GM23338 (cell line): ENCODE data around the gene DNASE1L1.

Experiments used
- CREB1 ChIP-seq: fragments of 250-450 bp; sonication (Bioruptor Pico); IDR thresholded peaks from 2 replicates; pipeline ENCODE4 v1.5.0; 2020; ENCODE audit warnings: low read depth, mild to moderate bottlenecking, moderate library complexity
- CTCF ChIP-seq, 2 experiments: fragments of 200-600 bp in 1 of 2; sonication (generic) in 1 of 2; conservative IDR thresholded peaks; 2 replicates each; pipeline versions ENCODE4 v1.5.1 to v1.6.1; 2016 to 2017; ENCODE audit warnings: antibody characterized with exemption in 2 of 2, low read depth in 2 of 2, mild to moderate bottlenecking in 2 of 2, moderate library complexity in 1 of 2
- EZH2 ChIP-seq: fragments of 200-600 bp; sonication (generic); IDR thresholded peaks from one replicate; pipeline ENCODE4 v1.8.0; 2017; ENCODE audit warnings: antibody characterized with exemption, mild to moderate bottlenecking, low read depth; ENCODE audit not compliant: unreplicated experiment
- EZH2phosphoT487 ChIP-seq: fragments of 200-600 bp; sonication (generic); IDR thresholded peaks from one replicate; pipeline ENCODE4 v1.8.1; 2018; ENCODE audit warnings: antibody characterized with exemption; ENCODE audit not compliant: unreplicated experiment
- JUNB ChIP-seq: IDR thresholded peaks from one replicate; pipeline ENCODE4 v1.6.1; 2016; ENCODE audit warnings: antibody characterized with exemption; ENCODE audit not compliant: unreplicated experiment
- POLR2AphosphoS5 ChIP-seq: IDR thresholded peaks from 2 replicates; pipeline ENCODE4 v1.6.1; 2016; ENCODE audit warnings: antibody characterized with exemption, low read depth
- REST ChIP-seq: IDR thresholded peaks from one replicate; pipeline ENCODE4 v1.6.1; 2018; ENCODE audit warnings: antibody characterized with exemption; ENCODE audit not compliant: unreplicated experiment
- STAT1 ChIP-seq: IDR thresholded peaks from one replicate; pipeline ENCODE4 v1.6.1; 2016; ENCODE audit warnings: antibody characterized with exemption; ENCODE audit not compliant: unreplicated experiment
- ZNF462 ChIP-seq: fragments of 250-450 bp; sonication (Bioruptor Pico); IDR thresholded peaks from 2 replicates; pipeline ENCODE4 v1.5.0; 2020; ENCODE audit warnings: mild to moderate bottlenecking, moderate library complexity

- TF ChIP-seq CTCF (conservative IDR thresholded peaks at IDR 0.05; ENCODE audit: low read depth in 2 of 2) = peak; percentile 69 to 78
- no peak for TF ChIP-seq REST
- no peak for TF ChIP-seq EZH2
- TF ChIP-seq EZH2phosphoT487 = no peak
- no peak for TF ChIP-seq ZNF462
- no peak for TF ChIP-seq JUNB
- no peak for TF ChIP-seq CREB1 (CRISPR knock-in tag)
- TF ChIP-seq STAT1 = no peak
- no peak for TF ChIP-seq POLR2AphosphoS5
These were observed 35.4 kb downstream of the DNASE1L1 start for GRCh38 chrX:154373340-154374306.
